ENCODE results near the gene NCBP3. TPM values are rescaled to one million over a fixed set of nuclear protein-coding genes. Genes with fewer than 3 reads are reported as not detected.

NCBP3 gene
- total RNA-seq, 1 donor from 2014 or later, result 56.0 TPM

- no peaks in the 10 kb centered on the region for H3K27me3 Mint-ChIP-seq (ENCODE audit: insufficient read depth)
- intact Hi-C loops (cut with micrococcal nuclease), result no loop called here
Observed at GRCh38 chr17:3834811-3835210, 11.2 kb downstream of the NCBP3 start.

DNA sequence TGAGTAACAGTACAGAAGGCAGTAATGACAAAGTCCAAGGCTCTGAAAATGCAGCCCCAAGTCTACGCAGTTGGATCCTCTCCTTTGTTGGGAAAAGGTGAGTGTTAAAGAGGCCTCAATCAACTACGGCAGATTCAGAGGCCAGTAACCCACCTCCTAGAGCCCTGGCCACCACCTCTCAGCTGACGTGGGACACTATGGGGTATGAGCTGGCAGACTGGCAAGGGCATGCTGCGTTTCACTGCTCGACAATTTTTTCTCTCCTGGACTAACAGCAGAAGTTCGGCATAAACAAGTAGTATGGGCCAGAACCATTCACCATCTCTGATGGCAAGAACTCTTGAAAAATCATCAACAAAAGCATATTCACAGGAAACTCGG is 17.2 kb downstream of the NCBP3 start:
- H3K4me1 Mint-ChIP-seq (ENCODE audit: low read depth), result peaks cover 14% of the 10 kb centered on the region
- no peak overlapping the region for H3K27ac Mint-ChIP-seq
- no peaks in the 10 kb centered on the region for H3K27me3 Mint-ChIP-seq (ENCODE audit: insufficient read depth)
- no peak overlapping the region for H3K4me3 Mint-ChIP-seq
- intact Hi-C loops (cut with micrococcal nuclease), result no loop called here
- no peak for DNase-seq (ENCODE audit: low spot score)
- no peaks in the 10 kb centered on the region for H3K9me3 Mint-ChIP-seq
- peaks cover 39% of the 10 kb centered on the region for H3K36me3 Mint-ChIP-seq (ENCODE audit: low read depth)

More at GRCh38 chr17:3834811-3835210, 11.2 kb downstream of the NCBP3 start:
- Mint-ChIP-seq H3K4me1 (ENCODE audit: low read depth) (peaks cover 15% of the 10 kb centered on the region), H3K27ac (no peak overlapping the region), H3K36me3 (ENCODE audit: low read depth) (peaks cover 37% of the 10 kb centered on the region), H3K4me3 (no peak overlapping the region), H3K9me3 (no peaks in the 10 kb centered on the region)
- no peak for DNase-seq (ENCODE audit: low spot score)

DNA sequence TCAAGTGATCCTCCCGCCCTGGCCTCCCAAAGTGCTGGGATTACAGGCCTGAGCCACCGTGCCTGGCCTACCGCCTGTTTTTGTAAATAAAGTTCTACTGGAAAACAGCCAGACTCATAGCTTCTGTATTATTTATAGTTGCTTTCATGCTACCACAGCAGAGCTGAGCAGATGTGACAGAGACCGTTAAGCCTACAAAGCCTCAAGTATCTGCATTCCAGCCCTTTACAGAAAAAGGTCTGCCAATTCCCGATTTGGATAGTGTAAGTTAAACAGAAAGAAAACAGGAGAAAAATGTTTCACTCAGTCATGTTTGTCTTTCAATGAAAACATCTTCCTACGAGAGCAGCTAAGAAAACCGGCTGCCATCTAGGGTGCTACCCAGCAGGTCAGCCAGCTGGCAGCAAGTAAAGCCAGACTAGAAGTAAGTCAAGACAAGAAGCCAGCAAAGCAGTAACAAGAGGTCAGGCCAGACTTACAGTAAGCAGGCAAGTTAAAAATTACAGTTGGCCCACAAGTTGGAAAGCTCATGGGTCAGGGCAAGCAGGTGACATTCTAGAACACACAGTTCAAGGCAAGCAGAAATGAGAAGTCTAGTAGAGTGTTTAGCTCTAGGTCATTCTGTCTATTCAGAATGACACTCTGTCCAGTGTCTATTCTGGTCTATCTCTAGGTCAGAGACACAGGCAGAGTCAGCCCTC is 17.7 kb downstream of the NCBP3 start:
- H3K27ac Mint-ChIP-seq, result no peak overlapping the region
- peaks cover 14% of the 10 kb centered on the region for H3K4me1 Mint-ChIP-seq (ENCODE audit: low read depth)
- no peak overlapping the region for H3K4me3 Mint-ChIP-seq
- H3K27me3 Mint-ChIP-seq (ENCODE audit: insufficient read depth), result no peaks in the 10 kb centered on the region
- no peaks in the 10 kb centered on the region for H3K9me3 Mint-ChIP-seq
- peaks cover 38% of the 10 kb centered on the region for H3K36me3 Mint-ChIP-seq (ENCODE audit: low read depth)
- intact Hi-C loops (cut with micrococcal nuclease), result no loop called here
- no peak for DNase-seq (ENCODE audit: low spot score)

DNA sequence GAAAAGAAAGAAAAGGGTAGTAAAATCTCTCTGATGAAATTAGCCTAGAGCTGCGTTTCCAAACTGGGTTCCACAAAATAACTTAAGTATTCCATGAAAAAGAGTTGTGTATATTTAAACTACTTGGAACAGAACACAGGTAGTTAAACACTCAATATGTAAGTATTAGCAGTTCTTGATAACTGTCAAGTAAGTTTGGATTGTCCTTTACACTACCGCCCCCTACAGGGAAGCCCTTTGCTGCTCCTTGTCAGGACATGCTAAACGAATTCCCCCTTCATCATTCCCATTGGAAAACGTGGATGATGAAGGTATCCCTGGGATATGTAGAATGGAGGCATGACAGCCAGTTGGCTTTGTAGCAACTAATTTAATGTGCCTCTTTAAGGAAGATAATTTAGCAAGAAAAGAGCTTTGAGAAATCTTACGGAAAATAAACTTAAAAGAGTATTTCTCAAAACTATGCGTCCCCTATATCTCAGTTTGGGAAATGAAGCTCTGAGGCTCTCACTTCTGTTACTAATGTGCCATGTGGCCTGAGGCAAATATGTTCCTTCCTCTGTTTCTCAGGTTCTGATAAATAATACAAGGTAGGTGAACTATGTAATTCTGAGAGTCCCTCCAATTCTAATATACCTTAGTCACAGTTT is 18.8 kb downstream of the NCBP3 start:
- H3K4me1 Mint-ChIP-seq (ENCODE audit: low read depth), result peaks cover 14% of the 10 kb centered on the region
- H3K27me3 Mint-ChIP-seq (ENCODE audit: insufficient read depth), result no peaks in the 10 kb centered on the region
- H3K27ac Mint-ChIP-seq, result peak overlapping the region; percentile 19
- no peaks in the 10 kb centered on the region for H3K9me3 Mint-ChIP-seq
- H3K36me3 Mint-ChIP-seq (ENCODE audit: low read depth), result peaks cover 42% of the 10 kb centered on the region
- H3K4me3 Mint-ChIP-seq, result no peak overlapping the region
- intact Hi-C loops (cut with micrococcal nuclease), result loop anchor here (1.0 to 2.0 kb wide), 2 partner anchors 90 to 144 kb away; no protein-coding TSS in a partner anchor
- DNase-seq (ENCODE audit: low spot score), result peak; percentile 54

DNA sequence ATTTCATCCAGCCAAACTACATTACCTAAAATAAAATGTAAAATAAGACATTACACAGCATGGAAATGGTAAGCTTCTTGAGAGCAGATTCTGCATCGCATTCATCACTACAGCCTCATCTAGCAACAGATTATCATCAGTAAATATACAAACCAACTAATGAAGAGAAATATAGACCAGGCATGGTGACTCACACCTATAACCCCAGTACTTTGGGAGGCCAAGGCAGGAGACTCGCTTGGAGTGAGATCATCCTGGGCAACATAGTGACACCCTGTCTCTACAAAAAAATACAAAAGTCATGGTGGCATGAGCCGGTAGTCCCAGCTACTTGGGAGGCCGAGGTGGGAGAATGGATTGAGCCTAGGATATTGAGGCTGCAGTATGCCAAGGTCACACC is 19.9 kb downstream of the NCBP3 start:
- Mint-ChIP-seq H3K4me3 (no peak overlapping the region), H3K4me1 (ENCODE audit: low read depth) (peaks cover 14% of the 10 kb centered on the region), H3K9me3 (no peaks in the 10 kb centered on the region), H3K36me3 (ENCODE audit: low read depth) (peaks cover 48% of the 10 kb centered on the region), H3K27me3 (ENCODE audit: insufficient read depth) (no peaks in the 10 kb centered on the region), H3K27ac (no peak overlapping the region)
- no peak for DNase-seq (ENCODE audit: low spot score)
- intact Hi-C loops (cut with micrococcal nuclease), result loop anchor here (2.0 kb wide), 1 partner anchor 143 kb away; no protein-coding TSS in a partner anchor

DNA sequence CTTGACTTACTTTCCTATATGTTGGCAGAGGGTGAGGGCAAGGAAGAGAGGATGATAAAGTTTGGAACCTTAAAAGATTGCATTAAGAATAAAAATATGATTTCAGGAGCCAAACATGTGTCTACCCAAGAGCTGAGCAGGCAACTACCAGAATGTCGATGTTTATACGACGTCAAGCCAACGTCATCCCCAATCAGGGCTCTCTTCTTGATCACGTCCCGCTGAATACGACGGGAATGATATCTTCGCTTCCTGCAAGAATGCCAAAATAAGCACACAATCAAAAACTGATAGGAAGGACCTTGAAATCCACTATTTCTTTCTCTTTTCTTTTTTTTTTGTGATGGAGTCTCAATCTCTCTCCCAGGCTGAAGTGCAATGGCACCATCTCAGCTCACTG is 24.9 kb downstream of the NCBP3 start:
- Mint-ChIP-seq H3K36me3 (ENCODE audit: low read depth) (peaks cover 53% of the 10 kb centered on the region), H3K27me3 (ENCODE audit: insufficient read depth) (no peaks in the 10 kb centered on the region), H3K9me3 (no peaks in the 10 kb centered on the region), H3K4me3 (no peak overlapping the region), H3K4me1 (ENCODE audit: low read depth) (peaks cover 6% of the 10 kb centered on the region), H3K27ac (no peak overlapping the region)
- no peak for DNase-seq (ENCODE audit: low spot score)
- intact Hi-C loops (cut with micrococcal nuclease), result loop anchor here (2.0 kb wide), 1 partner anchor 16 kb away; no protein-coding TSS in a partner anchor

- DNase-seq (ENCODE audit: low spot score), result no peak
- Mint-ChIP-seq H3K4me1 (ENCODE audit: low read depth) (no peaks in the 10 kb centered on the region), H3K27ac (no peak overlapping the region)
Observed at GRCh38 chr17:3818786-3819185, 27.3 kb downstream of the NCBP3 start.

GRCh38 chr17:3817851-3818605 is 28.0 kb downstream of the NCBP3 start:
- H3K27ac Mint-ChIP-seq, result no peak overlapping the region
- no peaks in the 10 kb centered on the region for H3K4me1 Mint-ChIP-seq (ENCODE audit: low read depth)
- DNase-seq (ENCODE audit: low spot score), result no peak
- no peaks in the 10 kb centered on the region for H3K27me3 Mint-ChIP-seq (ENCODE audit: insufficient read depth)
- H3K36me3 Mint-ChIP-seq (ENCODE audit: low read depth), result peaks cover 45% of the 10 kb centered on the region
- intact Hi-C loops (cut with micrococcal nuclease), result no loop called here
- H3K9me3 Mint-ChIP-seq, result no peaks in the 10 kb centered on the region
- H3K4me3 Mint-ChIP-seq, result no peak overlapping the region

More at GRCh38 chr17:3818786-3819185, 27.3 kb downstream of the NCBP3 start:
- Mint-ChIP-seq H3K4me3 (no peak overlapping the region), H3K36me3 (ENCODE audit: low read depth) (peaks cover 48% of the 10 kb centered on the region), H3K9me3 (no peaks in the 10 kb centered on the region), H3K27me3 (ENCODE audit: insufficient read depth) (no peaks in the 10 kb centered on the region)
- intact Hi-C loops (cut with micrococcal nuclease), result no loop called here

- Mint-ChIP-seq H3K9me3 (no peaks in the 10 kb centered on the region), H3K27me3 (ENCODE audit: insufficient read depth) (no peaks in the 10 kb centered on the region), H3K27ac (no peak overlapping the region), H3K4me3 (no peak overlapping the region), H3K4me1 (ENCODE audit: low read depth) (no peaks in the 10 kb centered on the region), H3K36me3 (ENCODE audit: low read depth) (peaks cover 37% of the 10 kb centered on the region)
- intact Hi-C loops (cut with micrococcal nuclease), result no loop called here
- DNase-seq (ENCODE audit: low spot score), result no peak
Observed at GRCh38 chr17:3815925-3816324, 30.1 kb downstream of the NCBP3 start.

- Mint-ChIP-seq H3K9me3 (no peaks in the 10 kb centered on the region), H3K27ac (no peak overlapping the region), H3K27me3 (ENCODE audit: insufficient read depth) (no peaks in the 10 kb centered on the region), H3K36me3 (ENCODE audit: low read depth) (peaks cover 34% of the 10 kb centered on the region), H3K4me1 (ENCODE audit: low read depth) (peaks cover 1% of the 10 kb centered on the region), H3K4me3 (no peak overlapping the region)
- no peak for DNase-seq (ENCODE audit: low spot score)
- intact Hi-C loops (cut with micrococcal nuclease), result no loop called here
Observed at GRCh38 chr17:3815122-3815521, 30.9 kb downstream of the NCBP3 start.

GRCh38 chr17:3814361-3814760 is 31.7 kb downstream of the NCBP3 start:
- Mint-ChIP-seq H3K36me3 (ENCODE audit: low read depth) (peaks cover 37% of the 10 kb centered on the region), H3K9me3 (no peaks in the 10 kb centered on the region), H3K27ac (no peak overlapping the region), H3K27me3 (ENCODE audit: insufficient read depth) (no peaks in the 10 kb centered on the region), H3K4me3 (no peak overlapping the region), H3K4me1 (ENCODE audit: low read depth) (peaks cover 8% of the 10 kb centered on the region)
- intact Hi-C loops (cut with micrococcal nuclease), result no loop called here
- no peak for DNase-seq (ENCODE audit: low spot score)

- H3K4me1 Mint-ChIP-seq (ENCODE audit: low read depth), result peaks cover 15% of the 10 kb centered on the region
Observed at GRCh38 chr17:3813171-3813570, 32.9 kb downstream of the NCBP3 start.

DNA sequence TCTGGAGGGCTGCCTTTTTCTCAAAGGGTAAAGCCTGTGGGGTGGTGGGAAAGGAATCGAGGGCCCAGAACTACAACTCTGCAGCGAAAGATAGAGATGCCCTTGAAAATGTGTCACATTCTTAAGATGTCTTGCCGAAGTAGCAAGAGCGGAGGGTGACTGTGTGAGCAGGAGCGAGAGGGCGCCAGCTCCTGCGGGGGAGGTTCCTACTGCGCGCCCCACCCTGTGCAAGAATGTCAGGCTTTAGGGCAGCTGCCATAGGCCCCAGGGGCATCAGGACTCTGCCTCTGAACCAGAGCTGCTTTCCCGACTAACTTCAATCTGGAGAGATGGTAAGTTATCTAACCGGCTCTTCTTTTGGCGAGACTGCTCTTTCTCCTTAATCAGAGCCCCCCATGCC is 33.3 kb downstream of the NCBP3 start:
- Mint-ChIP-seq H3K27me3 (ENCODE audit: insufficient read depth) (no peaks in the 10 kb centered on the region), H3K36me3 (ENCODE audit: low read depth) (peaks cover 38% of the 10 kb centered on the region), H3K9me3 (no peaks in the 10 kb centered on the region), H3K4me3 (no peak overlapping the region), H3K27ac (no peak overlapping the region), H3K4me1 (ENCODE audit: low read depth) (peaks cover 19% of the 10 kb centered on the region)
- intact Hi-C loops (cut with micrococcal nuclease), result no loop called here
- no peak for DNase-seq (ENCODE audit: low spot score)

More at GRCh38 chr17:3813171-3813570, 32.9 kb downstream of the NCBP3 start:
- Mint-ChIP-seq H3K27ac (no peak overlapping the region), H3K9me3 (no peaks in the 10 kb centered on the region), H3K27me3 (ENCODE audit: insufficient read depth) (no peaks in the 10 kb centered on the region), H3K36me3 (ENCODE audit: low read depth) (peaks cover 35% of the 10 kb centered on the region), H3K4me3 (no peak overlapping the region)
- no peak for DNase-seq (ENCODE audit: low spot score)
- intact Hi-C loops (cut with micrococcal nuclease), result no loop called here

Measured in activated T-helper 1 cell treated with anti-CD3 and anti-CD28 coated beads, Interleukin-12 subunit alpha, Interleukin-12 subunit beta, Interleukin-2, Interleukin-4 antibody, amounts not matched to agents 30 ng/mL and 10 ng/mL and 1 ng/mL, durations not matched to agents 14 hours and 24 hours and 36 hours (primary cell).